Hematopoietic multipotent progenitor cell treated with erythropoietin and hydrocortisone succinate and interleukin-3 and kit ligand, for 17 days (in vitro differentiated cells): ENCODE results near the gene ZFPM1.
"Not testable (repeated sequence)": the region's sequence is repeated elsewhere in the genome, so short reads cannot be mapped to it uniquely, and the experiment has no call there.

Source experiments
- DNase-seq: peaks from one replicate; pipeline ENCODE4 v3.0.0-alpha.2; 2015; ENCODE audit warnings: low spot score

Gene ZFPM1

DNA sequence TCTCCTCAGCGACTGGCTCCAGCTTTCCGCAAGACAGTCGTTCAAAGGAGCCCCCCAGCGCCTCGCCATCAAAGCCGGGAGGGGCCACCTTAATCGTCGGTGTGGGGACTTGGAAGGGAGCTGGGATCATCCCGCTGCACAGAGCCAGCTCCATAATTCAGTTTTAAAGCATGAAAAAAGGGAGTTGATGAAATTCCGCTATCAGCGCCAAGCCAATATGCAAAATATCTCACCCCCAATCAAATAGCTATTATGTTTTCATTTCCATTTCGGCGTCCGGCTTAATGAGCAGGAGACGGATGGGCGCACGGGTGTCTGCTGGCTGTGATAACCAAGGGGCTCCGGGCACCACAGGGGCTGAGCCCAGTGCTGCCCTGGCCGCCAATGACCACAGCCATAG is 27.7 kb downstream of the ZFPM1 start:
- no peak for DNase-seq

DNA sequence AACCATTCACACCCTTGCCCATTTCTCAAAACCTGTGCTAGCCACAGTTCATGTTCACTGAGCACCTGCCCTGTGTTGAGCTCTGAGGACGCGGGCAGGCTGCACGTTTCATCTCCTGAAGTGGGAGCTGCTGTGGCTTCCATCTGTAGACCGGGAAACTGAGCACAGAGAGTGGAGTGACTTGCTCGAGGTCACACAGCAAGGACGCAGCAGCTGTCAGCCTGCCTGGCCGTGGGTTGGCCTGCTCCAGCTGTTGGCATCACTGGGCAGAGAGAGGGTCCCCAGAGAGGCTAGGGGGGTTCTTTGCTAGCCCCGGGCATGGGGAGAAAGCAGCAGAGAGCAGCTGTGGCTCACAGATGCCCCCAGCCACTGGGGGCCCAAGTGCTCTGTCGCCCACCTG is 28.8 kb downstream of the ZFPM1 start:
- DNase-seq: no peak

DNA sequence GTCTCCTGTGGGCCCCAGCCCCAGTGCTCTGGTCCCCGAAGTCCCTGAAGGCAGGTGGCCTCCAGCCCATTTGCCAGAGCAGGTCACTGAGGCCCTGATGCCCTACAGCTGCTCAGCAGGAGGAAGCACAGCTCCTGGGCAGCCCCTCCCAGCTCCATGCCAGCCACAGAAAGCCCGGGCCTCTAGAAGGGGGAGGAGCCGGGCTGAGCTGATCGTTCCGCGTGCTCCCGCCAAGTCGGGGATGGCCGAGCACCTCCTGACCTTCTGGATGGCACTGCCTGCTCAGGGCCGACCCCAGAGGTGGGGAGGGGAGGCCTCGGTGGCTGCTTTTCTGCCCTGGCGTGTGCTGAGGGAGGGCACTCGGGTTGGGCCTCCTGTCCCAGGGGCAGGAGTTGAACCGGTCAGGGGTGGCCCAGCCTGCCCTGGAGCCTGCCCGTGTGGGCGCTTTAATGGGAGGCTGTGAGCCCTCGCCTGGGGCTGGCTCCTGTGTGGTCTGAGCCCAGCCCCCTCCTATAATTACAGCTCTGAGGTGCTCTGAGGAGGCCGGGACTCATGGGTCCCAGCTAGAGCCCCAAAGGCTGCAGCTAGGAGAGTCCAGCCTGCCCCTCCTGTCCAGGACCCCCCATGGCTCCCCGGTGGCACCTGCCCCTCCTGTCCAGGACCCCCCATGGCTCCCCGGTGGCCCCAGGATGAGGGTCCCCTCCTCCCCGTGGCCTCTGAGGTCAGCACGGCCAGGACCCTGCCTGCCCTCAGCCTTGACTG is 29.7 kb downstream of the ZFPM1 start:
- DNase-seq: no peak

DNA sequence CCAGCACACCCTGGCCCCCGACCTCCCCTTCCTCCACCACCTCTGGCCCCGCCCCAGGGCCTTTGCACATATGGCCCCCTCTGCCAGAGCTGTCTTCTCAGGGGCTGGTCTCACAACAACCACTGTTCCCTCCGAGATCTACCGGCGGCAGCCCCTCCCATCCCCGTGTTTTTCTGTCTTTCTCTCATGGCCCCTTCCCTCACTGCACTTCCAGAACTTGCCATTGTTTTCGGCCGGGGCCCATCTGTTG is 30.2 kb downstream of the ZFPM1 start:
- DNase-seq: no peak

DNA sequence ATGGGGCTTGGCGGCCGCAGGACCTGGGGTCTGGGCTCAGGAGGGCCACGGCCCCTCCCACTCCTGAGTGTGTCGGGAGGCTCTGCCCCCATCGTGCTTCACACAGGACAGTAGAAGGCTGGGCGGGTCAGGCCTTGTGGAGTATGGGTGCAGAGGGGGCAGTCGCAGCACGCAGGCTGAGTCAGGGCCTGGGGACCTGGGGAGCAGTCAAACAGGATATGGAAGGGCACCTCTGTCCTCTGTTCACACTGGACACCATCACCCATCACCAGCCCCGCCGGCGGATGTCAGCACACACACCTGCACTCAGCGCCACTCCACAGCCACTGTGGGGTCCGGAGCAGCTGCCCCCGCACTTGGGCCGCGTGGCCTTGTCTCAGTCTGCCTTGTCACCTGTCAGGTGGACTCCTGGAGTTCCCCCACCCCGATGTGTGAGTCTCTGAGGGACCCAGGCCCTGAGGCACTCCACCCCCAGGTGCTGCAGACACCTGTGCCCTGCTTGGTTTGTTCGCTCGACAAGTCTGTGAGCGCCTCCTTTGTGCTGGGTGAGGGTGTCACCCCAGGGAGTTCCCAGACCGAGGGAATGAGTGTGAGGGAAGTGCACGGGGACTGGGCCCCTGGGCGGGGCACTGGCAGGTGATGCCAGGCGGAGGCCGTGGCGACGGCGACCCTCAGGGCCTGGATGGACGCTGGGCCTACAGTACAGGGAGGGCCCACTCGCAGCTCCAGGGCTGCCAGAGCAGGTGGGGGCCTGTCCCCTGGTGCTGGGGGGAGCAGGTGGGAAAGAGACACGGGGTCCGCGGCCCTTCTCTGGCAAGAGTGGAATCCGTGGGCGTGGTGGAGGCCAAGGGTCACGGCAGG is 31.7 kb downstream of the ZFPM1 start:
- no peak for DNase-seq

DNA sequence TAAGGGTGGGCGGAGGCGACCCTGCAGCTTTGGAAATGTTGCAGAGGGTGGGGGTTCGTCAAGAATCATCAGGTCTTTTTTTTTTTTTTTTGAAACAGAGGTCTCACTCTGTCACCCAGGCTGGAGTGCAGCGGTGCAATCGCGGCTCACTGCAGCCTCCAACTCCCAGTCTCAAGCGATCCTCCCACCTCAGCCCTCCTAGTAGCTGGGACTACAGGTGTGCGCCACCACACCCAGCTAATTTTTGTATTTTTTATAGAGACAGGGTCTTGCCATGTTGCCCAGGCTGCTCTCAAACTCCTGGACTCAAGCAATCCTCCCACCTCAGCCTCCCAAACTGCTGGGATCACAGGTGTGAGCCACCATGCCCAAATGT is 32.3 kb downstream of the ZFPM1 start:
- DNase-seq: not testable (repeated sequence)

DNA sequence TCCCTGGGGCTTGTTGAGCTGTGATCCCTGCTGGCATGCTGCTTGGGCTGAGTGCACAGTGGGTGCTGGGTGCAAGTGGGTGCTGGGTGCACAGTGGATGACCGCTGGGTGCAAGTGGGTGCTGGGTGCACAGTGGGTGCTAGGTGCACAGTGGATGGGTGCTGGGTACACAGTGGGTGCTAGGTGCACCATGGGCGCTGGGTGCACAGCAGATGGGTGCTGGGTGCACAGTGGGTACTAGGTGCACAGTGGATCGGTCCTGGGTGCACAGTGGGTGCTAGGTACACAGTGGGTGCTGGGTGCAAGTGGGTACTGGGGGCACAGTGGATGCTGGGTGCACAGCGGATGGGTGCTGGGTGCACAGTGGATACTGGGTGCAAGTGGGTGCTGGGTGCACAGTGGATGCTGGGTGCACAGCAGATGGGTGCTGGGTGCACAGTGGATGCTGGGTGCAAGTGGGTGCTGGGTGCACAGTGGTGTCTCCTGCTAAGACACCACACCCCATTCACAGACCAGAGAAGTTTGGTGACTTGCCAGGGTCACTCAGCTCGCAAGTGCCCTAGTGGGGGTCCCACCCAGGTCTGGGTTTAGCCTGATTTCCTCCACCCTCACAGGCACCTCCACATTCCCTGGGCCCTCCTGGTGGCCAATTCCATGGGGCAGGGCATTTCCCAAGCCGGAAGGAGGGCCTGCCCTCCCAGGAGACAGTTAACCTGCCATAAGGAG is 33.5 kb downstream of the ZFPM1 start:
- no peak for DNase-seq

DNA sequence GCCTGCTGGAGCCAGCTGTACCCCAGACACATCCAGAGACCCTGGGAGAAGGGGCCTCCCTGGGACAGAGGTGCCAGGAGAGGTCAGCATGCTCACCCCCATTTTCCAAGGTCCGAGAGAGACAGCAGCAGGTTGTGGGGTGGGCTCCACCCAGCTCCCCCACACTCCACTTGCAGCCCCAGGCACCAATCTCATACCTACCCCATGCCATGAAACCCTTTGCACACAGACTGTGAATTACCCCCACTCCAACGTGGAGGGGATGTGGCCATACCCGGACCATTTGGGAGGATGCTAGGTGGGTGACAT is 34.0 kb downstream of the ZFPM1 start:
- DNase-seq: no peak

DNA sequence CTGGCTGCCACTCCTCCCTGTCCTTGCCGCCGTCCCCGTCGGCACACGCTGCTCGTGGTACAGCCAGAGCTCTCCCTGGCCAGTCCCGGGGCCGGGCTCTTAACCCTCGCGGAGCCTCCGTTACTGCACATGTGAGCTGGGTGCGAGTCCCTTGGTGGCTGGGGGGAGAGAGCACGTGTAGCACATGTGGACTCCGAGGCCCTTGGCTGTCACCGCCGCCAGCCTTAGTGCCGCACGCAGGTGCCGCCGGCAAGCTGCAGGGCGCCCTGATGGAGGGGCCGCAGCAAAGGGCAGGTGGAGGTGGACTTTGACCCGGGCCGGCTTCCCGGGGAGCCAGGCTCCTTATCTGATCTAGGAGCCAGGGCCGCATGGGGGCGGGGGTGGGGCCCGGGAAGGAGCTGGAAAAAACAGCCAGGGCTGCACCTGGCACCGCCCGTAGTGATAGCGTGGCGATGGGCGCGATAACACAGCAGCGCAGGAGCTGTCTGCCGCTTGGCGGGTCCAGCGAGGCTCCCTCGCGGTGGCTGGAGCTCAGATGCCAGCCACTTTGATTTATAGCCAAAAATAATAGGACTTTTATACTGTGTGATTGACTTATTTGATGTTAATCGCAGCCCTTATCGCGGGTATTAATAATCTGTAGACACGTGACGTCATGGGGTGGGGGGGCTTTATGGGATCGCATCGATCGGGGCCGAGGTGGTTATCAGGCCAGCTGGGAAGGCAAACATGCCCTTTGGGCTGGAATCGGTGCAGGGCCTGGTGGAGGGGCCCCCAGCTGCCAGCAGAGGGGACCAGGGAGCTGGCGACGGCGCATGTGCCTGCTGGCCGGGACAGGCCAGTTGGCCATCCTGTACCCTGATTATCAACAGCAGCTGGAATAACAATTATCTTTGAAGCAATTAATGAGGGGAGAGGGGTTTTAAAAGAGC is 35.1 kb downstream of the ZFPM1 start:
- DNase-seq: no peak

DNA sequence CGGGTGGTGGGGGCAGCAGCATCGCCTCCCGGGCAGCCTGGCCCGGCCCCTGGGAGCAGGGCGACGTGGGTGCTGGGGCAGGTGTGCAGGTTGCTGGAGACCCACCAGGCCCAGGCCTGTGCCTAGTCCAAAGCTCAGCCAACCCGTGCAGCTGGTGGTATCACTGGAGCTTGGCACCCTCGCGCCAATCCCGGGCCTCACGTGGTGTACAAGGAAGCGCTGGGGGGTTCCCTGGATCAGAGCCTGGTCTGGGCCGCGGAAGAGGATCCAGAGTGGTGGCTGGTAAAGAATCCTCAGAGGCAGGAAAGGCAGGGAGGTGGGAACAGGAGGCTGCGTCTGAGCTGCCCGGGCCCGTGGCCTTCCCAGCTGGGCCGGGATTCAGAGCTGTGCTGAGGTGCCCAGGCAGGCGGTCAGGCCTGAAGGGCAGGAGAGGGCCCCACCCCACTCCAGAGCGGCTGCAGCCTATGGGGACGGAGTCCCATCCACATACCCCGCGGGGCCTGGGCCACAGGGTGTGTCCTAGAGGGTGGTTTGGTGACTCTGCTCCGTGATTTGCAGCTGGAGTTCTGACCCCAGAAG is 36.2 kb downstream of the ZFPM1 start:
- DNase-seq: no peak

DNA sequence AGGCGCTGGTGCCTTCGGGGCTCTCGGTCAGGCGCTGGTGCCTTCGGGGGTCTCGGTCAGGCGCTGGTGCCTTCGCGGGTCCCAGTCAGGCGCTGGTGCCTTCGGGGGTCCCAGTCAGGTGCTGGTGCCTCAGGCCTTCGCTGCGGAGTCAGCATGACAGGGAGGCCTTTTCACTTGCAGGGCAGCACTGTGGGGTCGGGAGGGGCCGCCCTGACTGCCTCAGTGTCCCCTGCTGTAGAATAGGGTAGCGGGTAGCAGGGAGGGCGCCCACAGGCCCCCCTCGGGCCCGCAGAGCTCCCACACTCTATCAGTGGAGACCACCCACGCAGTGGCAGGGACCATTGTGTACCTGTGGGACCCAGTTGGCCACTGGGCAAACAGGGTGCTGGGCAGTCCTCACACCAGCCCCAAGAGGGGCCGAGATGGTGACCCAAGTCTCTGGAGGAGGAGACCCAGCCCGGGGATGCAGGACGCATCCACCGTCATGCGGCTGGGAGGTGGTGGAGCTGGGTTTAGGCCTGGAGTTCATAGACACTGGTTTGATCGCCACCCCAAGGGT is 38.0 kb downstream of the ZFPM1 start:
- DNase-seq: no peak

DNA sequence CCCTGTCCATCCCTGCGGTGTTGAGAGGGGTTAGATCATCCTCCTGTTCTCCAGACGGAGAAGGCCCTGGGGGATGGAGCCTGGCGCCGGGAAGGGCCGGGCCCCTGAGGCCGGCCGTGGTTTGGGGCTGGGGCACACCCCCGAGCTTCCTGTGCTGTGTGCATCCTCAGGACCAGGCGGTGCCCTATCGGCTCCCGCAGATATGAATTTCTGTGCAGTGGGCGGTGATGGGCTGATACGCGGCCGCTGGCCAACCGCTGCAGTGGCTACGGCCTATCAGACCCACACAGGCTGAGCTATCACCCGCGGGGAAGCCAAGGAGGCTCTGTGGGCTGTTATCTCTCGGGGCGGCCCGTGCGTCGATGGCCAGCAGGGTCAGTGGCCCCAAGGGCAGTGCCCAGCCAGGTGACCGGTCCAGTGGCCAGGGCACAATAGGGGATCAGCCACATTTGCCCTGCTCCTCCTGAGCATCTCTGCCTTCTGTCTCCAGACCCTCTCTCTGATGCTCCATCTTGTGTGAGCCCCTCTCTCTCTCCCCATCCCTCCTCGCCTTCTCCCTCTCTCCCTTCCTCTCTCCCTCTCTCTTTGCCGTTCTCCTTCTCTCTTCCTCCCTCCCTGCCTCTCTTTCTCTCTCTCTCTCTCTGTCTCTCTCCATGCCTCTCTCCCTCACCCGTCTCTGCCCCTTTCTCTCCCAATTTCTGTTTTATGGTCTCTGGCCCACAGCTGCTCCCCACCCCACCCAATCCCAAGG is 38.7 kb downstream of the ZFPM1 start:
- peak; percentile 85 for DNase-seq

DNA sequence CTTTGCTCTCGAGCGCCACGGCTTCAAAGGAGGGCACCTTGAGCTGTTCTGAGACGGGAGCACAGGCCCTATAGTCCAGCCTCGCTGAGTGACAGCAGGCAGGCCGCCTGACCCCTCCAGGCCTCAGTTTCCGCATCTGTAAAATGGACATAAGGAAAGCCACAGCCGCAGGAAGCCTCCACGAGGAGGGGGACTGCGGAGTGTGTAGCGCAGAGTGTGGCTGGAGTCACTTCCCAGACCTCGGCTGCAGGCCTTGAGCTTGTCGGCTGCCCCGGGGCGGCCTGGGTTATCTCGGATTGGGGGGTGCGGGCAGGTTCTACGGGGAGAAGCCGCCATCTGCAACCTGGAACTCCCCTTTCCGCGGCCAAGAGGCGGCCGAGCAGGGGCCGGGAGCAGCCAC is 40.8 kb downstream of the ZFPM1 start:
- DNase-seq: no peak

DNA sequence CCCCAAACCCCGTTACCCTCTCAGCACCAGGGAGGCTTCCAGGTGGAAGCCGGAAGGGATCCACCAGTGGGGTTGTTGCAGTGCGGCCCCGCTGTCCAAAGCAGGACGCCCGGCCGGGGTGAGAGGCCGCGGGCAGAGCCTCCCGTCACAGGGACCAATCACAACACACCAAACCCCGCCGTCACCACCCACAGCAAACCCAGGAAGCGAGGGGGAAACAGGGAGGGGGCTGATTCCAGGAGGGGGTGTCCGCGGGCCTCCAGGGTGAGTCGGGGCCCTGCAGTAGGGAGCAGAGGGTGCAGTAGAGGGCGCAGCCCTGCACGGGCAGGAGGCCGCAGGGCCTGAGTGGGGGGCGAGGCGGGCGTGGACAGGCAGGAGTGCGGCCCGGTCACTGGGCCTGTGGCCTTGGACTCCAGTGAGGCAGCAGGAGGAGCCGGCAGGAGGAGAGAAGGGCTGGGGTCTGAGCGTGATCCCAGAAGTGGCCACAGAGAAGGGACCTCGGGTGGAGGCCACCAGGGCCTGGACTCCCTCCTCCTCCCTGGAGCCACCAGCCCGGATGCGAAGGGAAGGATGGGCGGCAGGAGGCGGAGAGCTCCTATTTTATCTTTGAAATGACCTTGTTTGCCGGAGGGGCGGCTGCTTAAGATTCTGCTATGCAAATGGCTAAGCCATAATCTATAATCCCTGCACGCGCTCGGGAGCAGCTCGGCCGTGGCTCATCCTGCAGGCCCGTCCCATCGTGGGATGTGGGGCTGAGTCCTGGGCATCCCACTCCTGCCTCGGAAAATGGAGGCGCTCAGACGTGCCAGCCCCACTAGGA is 41.5 kb downstream of the ZFPM1 start:
- DNase-seq: no peak

DNA sequence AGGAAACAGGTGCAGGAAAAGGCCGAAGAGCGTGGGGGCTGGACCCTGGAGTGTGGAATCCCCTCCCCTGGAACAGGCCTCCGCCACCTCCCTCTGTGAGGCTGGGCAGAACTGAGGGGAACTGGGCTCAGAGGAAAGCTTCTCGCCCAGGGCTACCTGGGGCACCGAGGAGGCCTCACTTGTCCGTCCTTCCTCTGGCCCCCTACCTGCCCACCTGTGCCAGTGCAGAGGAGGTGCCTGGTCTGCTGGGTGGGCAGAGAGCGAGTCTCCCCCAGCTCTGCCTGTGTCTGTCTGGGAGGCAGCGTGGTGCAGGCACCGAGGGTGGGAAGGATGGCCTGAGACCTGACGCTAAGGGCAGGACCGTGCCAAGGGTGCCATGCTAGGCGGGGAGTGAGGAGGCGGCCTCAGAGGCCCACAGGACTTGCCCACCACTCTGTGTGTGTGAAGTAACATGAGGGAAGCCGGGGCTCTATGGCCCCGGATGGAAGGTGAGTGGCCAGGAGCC is 42.2 kb downstream of the ZFPM1 start:
- no peak for DNase-seq

DNA sequence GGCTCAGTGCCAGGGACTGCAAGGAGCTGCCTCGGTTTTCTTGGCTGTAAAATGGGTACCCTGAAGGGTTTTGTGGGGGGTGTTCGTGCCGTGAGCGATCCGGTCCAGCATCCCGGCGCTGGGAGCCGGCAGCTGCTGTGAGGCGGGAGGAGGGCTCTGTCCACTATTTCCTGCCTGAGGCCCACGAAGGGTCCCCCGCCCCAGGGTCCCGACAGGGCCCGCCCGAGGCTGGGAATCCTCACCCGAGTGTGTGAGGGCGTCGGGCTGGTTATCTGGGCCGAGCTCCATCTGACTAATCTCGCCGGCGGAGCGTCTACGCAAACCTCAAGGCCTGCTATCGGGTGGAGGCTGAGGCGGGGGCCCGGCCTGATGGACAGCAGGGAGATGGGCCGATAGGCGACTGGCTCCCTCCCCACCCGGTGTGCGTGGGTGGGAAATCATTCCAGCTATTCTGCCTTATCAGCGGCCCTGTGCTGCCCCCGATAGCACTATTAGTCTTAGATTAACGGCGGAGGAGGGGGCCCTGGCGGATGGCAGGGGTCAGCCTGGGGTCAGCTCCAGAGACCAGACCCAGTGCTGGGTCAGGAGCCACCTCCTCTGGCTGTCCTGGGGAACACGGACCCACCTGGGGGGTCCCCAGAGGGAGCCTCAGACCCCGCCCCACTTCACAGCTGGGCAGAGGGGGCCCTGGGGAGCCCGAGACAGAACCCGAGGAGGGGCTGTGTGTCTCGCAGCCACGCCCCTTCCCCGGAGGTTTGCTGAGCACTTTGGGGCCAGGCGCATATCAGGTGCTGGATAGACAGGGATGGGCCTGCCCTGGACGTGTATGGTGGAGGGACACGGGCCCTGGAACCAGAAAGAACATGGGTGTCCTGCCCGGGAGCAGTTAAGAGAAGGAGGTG is 44.7 kb downstream of the ZFPM1 start:
- DNase-seq: peak; percentile 78

DNA sequence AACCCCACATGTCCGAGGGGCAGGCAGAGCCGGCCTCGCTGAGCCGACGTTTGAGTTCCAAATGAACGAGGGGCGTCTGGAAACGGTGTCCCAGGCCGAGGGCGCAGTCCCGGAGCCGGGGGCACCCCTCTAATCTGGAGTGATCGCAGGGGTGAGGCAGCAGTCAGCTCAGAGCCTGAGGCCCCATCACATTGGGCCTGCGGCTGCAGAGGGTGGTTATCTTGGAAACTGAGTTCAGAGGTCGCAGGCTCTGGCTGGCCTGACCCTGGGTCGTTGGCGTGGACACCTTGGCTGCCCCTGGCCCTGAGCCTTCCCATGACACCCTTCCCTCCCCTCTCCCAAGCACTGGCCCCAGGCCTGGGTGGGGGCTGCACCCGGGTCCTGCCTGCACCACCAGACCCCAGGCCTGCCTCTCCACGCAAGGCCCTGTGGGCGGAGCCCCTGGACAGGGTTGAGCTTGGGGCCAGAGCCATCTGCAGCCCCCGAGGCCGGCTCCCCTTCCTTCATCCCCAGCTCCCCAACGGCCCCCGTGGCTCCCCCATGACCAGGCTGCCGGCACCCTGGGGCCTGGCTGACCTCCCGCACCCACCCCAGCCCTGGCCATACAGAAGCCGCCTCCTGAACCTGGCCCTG is 45.6 kb downstream of the ZFPM1 start:
- DNase-seq: no peak

DNA sequence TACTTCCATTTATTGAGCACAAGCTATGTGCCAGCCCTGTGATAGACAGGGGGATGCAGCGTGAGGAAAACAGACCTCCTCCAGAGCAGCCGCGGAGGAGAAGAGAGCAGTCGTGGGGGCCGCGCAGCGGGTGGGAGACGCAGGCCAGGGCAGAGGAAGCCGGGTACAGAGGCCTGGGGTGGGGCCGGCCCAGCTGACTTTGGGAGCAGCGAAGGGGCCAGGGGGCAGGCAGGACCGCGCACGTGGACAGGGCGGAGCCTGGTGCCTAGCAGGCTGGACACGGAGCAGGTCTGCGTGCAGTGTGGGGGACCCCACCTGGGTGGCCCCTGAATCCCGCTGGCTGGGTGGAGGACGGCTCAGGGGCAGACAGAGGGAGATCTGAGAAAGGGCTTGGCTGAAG is 46.2 kb downstream of the ZFPM1 start:
- DNase-seq: no peak
